Inferior parietal cortex (tissue), 1 donor: ENCODE results near the gene NOD1.

ENCODE experiments used
- DNase-seq: peaks from one replicate; pipeline ENCODE4 v3.0.0-alpha.2; 2016; ENCODE audit errors: extremely low spot score

NOD1 gene

GRCh38 chr7:30470771-30471170 lies 7.8 kb downstream of the NOD1 start:
- DNase-seq: no peak

- DNase-seq: no peak
Observed at GRCh38 chr7:30470163-30470770, 8.3 kb downstream of the NOD1 start.

DNA sequence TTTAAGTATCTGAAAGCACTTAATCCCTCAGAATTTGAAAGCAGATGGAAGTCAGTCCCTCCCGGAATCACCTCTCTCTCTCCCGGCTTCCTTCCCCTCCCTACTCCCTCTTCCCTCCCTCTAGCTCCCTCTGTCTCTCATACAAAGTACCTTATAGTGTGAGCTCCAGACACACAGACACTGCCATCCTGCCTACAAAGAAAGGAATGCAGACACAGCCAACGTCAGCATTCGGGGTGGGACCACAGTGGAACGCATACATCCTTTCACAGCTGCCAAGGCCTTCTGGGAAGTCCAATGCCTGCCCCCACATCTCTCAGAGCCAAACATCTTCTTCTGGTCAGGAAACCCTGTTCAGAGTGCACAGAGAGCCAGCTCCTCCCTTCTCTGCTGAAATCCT lies 9.3 kb downstream of the NOD1 start:
- peak; percentile 51 for DNase-seq

- DNase-seq: no peak
Observed at GRCh38 chr7:30468791-30469190, 9.8 kb downstream of the NOD1 start.

DNA sequence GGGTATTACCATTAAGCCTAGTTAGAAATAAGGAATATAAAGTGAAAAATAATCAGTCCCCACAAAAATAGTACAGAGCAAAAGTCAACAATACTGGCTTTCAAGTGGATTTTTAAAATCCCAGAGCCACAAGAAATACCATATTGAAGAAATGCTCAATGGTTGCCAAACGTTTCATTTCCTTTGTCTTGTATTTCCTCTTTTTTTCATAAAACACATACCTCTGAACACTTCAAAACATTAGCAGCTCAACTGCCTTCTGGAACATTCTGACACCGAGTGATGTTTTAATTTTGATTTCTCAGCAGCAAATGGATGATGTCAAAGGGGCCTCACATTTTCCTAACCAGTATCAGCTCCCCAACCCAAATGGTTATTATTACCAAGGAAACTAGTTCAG lies 10.5 kb downstream of the NOD1 start:
- no peak for DNase-seq

GRCh38 chr7:30467271-30467670 lies 11.3 kb downstream of the NOD1 start:
- no peak for DNase-seq

DNA sequence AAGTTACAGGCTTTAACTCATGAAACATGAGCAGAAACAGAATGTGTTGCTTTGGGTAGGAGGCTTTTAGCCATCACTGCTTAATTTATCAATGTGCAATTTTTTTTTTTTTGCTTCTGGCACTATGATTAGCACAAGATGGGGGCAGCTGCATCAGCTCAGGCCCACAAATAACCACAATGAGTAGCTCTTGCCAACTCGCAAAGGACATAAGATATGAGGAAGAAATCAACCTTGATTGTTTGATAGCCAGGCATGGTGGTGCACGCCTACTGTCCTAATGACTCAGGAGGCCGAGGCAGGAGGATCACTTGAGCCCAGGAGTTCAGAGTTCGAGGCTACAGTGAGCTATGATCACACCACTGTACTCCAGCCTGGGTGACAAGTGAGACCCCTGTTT lies 12.3 kb downstream of the NOD1 start:
- no peak for DNase-seq

GRCh38 chr7:30465811-30466180 lies 12.8 kb downstream of the NOD1 start:
- DNase-seq: no peak

DNA sequence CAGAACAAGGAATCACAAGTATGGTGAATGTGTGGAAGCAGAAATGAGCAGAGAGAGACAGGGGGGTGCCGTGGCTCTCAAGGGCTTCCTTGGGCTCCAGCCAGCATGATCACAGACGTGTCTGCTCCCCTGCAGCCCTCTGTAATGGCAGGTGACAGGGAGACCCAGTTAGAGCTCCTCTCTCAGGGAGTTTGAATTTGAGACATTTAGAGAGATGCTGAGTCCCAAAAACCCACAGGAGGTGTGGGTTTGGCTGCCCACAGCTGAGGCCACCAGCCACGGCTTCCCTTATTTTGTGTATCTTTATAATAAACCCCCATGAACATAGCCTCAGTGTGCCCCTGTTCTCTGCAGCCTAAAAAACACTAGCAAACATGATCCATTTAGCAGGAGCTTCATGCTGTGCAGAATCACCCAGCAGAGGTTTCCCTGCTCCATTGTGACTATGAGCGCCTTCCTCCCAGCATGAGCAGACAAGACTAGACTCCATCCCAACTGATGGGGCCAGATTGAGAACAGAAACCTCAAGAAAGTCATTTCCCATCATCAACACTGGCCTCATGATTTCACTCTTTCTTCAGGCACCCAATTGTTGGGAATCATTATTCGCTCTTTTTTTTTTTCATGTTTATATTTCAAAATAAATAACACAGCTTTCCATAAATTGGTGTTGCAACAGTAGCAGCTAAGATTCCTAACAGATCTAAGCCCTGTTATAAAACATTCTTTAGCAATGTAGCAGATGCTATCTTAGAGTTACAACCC lies 13.4 kb downstream of the NOD1 start:
- no peak for DNase-seq

- DNase-seq: no peak
Observed at GRCh38 chr7:30464231-30464671, 14.3 kb downstream of the NOD1 start.

DNA sequence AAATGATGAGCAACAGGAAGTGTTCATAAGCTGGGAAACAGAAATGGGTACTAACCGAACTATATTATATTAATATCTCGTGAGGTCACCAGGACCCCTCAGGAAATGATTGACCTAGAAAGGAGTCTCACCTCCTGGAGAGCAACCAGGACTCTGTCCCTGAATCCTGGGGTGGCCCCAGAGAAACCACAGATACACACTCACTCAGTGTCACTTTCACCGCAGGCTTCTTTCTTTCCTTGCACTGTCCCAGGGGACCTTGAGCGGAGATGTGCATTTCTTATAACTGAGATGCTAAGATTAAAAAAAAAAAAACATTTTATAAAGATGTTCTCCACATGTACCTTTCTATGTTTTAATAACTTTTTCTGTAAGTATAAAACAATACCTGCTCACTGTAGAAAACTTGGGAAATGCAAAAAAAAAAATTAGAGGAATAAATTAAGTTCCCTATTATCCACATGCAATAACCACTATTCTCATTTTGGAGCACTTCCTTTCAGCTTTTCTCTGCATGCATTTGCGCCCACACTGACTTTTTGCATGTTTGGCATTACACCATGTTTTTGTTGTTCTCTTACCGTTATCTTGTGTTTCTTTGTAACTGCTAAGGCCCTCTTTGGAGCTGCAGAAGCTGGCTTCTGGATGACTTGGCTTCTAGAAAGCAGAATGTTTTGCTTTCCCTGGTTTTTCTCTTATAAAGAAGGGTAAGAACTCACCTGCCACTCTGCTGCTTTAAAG lies 15.0 kb downstream of the NOD1 start:
- DNase-seq: no peak

GRCh38 chr7:30462179-30462578 lies 16.4 kb downstream of the NOD1 start:
- DNase-seq: no peak

GRCh38 chr7:30460246-30460633 lies 18.3 kb downstream of the NOD1 start:
- DNase-seq: no peak

DNA sequence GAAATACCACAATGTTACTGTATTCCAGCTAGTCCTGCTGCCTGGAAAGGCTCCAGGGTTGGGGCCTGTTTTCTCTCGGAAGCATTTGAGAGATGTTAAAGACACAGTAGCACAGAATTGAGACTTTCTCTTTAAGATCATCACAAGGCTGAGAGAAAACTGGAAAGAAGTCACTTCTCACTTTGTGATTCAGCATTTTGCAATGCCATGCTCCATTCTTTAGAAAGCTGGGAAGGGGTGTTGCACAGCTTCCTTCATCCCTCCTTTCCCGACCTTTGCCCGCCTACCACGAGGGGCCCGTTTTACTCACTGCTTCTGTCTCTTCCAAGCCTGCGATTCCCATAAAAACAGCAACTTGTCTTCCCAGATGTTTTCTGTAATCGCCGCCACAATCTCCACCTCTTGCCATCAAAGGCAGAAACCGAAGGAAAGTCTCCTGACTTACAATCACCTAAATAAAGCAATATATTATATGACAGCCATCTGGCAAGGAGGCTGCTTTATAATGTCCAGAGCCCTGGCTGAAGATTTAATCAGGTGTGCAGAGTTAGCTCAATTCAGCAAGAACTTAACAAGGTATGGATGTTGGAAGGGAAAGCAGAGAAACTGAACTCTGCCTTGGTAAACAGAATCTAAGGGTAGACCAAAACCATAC lies 18.9 kb downstream of the NOD1 start:
- DNase-seq: no peak

- no peak for DNase-seq
Observed at GRCh38 chr7:30458311-30458710, 20.3 kb downstream of the NOD1 start.

GRCh38 chr7:30453921-30454320 lies 24.7 kb downstream of the NOD1 start:
- DNase-seq: no peak

- no peak for DNase-seq
Observed at GRCh38 chr7:30453016-30453415, 25.6 kb downstream of the NOD1 start.

- DNase-seq: no peak
Observed at GRCh38 chr7:30452280-30452930, 26.2 kb downstream of the NOD1 start.

DNA sequence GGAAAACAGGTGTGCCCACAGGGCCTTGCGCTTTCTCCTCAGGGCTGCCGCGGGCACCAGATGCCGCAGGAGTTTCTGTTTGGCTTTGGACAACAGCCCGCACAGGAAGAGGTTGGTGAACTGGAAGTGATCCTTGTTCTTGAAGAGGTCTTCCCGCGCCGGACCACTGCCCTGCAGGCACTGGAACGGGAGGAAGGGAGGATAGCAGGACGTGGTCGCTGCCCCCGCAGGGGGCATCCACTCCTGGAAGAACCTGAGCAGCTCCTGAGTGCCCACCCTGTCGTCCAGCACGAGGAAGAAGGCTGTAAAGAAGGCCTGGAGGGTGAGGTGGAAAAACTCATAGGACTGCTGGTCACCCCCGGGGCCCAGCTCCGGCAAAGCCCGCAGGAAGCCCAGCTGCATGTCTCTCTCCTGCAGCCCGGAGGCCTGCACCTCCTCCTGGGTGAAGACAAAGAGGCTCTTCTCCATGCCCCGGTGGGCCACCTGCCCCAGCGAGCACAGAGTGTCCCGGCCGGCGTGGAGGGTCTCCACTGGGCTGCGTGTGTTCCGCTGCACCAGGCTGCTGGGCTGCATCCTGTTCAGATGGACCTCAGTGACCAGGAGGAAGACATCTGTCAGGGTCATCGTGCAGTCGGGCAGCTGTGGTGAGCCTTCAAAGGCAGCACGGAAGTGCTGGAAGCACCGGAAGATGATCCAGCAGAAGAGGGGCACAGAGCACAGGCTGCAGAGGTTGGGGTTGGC lies 26.9 kb downstream of the NOD1 start:
- no peak for DNase-seq

DNA sequence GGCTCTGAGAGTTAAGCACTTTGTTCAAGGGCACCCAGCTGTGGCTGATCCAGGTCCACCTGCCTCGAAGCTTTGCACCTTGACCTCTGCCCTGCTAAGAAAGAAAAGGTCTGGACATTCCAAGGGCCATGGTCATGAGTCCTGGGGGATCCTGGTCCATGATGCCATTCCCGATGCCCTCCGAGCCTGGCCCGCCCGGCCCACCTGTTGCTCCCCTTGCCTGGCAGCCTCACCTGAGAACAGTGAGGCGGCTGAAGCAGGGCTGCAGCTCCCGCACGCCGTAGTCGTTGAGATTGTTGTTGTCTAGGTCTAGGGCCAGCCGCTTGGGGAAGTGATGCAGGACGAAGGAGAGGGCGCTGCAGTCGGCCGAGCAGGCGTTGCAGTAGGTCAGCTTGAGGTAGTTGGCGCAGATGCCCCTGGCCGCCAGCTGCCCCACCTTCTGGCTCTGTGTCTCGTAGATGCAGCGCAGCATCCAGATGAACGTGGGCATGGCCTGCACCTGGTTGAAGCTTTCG lies 27.5 kb downstream of the NOD1 start:
- DNase-seq: no peak
